Stimulated activated CD4-positive, alpha-beta T cell treated with anti-CD3 and anti-CD28 coated beads, Interleukin-12 subunit alpha, Interleukin-12 subunit beta, amount 100 ng/mL, for 4 hours (primary cell): ENCODE data around the gene CDKN2A.

Experiments used
- DNase-seq: peaks from one replicate; pipeline ENCODE4 v3.0.0-alpha.2; 2020

The CDKN2A gene

GRCh38 chr9:21936161-21936560 lies 58.0 kb downstream of the CDKN2A start:
- DNase-seq = no peak

- DNase-seq = no peak
These were observed 58.6 kb downstream of the CDKN2A start for GRCh38 chr9:21935631-21936030.

GRCh38 chr9:21933865-21934264 lies 60.3 kb downstream of the CDKN2A start:
- no peak for DNase-seq

DNA sequence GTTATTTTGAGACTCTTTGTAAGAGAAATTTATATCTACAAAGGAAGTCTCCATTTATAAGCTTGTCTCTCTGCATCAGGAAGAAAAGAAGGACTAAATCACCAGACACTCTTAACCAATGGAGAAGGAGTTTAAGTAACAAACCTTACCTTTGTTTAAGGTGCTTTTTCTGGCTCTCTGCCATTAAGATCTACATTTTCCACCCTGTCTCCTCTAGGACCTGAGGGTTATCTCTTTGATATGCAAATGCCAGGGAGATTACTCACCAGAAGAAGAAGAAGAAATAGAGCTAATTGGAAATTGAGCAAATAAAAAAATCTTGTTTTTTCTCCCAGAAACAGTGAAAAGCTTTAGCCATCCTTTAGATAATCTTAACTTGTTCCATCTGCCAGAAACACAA lies 60.9 kb downstream of the CDKN2A start:
- DNase-seq = no peak

DNA sequence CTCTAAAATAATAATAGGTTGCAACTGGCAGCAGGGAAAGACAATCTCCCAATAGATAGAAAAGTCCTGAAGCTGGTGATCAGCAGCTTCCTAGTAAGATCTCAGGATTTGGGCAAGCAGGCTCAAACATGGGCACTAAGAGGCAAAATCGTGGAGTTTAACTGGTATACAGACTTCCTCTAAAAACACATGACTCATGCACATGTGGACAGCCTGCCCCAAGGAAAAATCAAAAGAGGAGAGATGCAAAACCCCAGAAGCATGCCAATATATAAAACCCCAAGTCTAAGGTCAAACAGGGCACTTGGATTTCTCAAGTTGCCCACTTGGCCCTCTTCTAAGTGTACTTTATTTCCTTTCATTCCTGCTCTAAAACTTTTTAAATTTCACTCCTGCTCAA lies 62.8 kb downstream of the CDKN2A start:
- no peak for DNase-seq

GRCh38 chr9:21927752-21928151 lies 66.4 kb downstream of the CDKN2A start:
- no peak for DNase-seq

- DNase-seq = no peak
These were observed 70.5 kb downstream of the CDKN2A start for GRCh38 chr9:21923694-21924093.

GRCh38 chr9:21919377-21920362 lies 74.5 kb downstream of the CDKN2A start:
- no peak for DNase-seq
